Skeletal muscle satellite cell (primary cell): ENCODE measurements around the gene OBSL1.

Source experiments
- H3K27me3 ChIP-seq: 2 replicates; pipeline ENCODE4 v1.7.0; 2013; ENCODE audit warnings: low read length; ENCODE audit not compliant: control insufficient read depth, insufficient read depth
- H3K36me3 ChIP-seq: 2 replicates; pipeline ENCODE4 v1.7.0; 2013; ENCODE audit warnings: mild to moderate bottlenecking, control low read depth, low read length; ENCODE audit not compliant: insufficient read depth
- H3K4me1 ChIP-seq: 2 replicates; pipeline ENCODE4 v1.7.0; 2013; ENCODE audit warnings: low read length; ENCODE audit not compliant: control insufficient read depth, insufficient read depth
- H3K4me2 ChIP-seq: 2 replicates; pipeline ENCODE4 v1.7.0; 2013; ENCODE audit warnings: mild to moderate bottlenecking, low read length
- H3K4me3 ChIP-seq: 2 replicates; pipeline ENCODE4 v1.7.0; 2013; ENCODE audit warnings: low read length
- H3K9ac ChIP-seq: 2 replicates; pipeline ENCODE4 v1.7.0; 2013; ENCODE audit warnings: mild to moderate bottlenecking, low read depth, low read length, moderate library complexity
- H3K9me3 ChIP-seq: replicated peaks from 2 replicates; pipeline ENCODE4 v1.7.0; 2013; ENCODE audit warnings: mild to moderate bottlenecking, control low read depth, low read length

The OBSL1 gene

GRCh38 chr2:219521066-219521880, 50.1 kb downstream of the OBSL1 start:
- H3K9me3 ChIP-seq = no peaks in the 10 kb centered on the region
- peak overlapping the region; percentile 41 for H3K4me3 ChIP-seq
- H3K36me3 ChIP-seq = no peaks in the 10 kb centered on the region
- peak overlapping the region; percentile 76 for H3K4me2 ChIP-seq
- H3K27me3 ChIP-seq = peaks cover 39% of the 10 kb centered on the region
- H3K4me1 ChIP-seq = peaks cover 19% of the 10 kb centered on the region
- H3K9ac ChIP-seq = no peak overlapping the region

DNA sequence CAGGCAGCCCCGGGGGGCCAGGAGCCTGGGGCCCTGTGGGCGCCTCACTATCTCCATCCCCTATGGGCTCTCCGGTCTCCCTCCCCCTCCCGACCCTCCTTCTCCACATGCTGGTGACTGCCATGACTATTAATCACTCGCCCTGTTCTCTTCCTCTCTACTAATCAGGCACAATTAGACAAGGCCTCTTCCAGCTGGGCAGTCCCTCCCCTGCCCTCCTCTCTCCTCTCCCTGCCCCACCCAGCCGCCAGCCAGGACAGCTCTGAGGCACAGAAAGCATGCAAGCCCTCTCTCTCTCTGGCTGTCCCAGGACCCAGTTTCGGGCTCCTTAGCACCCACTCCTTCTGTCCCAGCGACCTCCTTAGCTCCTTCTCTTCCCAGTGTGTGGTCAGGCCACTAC, 51.3 kb downstream of the OBSL1 start:
- H3K27me3 ChIP-seq = peaks cover 42% of the 10 kb centered on the region
- H3K4me1 ChIP-seq = peaks cover 19% of the 10 kb centered on the region
- no peaks in the 10 kb centered on the region for H3K36me3 ChIP-seq

DNA sequence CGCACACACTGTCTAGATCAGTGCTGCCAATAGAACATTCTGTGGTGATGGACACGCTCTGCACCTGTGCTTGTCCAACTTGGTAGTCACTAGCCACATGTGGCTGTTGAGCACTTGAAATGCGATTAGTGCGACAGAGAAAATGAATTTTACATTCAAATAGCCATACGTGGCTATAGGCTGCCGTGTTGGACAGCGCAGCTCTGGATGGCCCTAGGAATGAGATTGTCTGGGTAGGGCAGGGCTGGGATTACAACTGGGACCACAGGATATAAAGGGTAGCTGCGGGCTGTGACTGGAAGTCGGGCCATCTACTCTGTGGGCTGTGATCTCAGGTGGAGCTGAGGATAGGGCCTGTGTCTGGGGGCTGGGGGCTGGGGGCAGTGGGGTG, 51.8 kb downstream of the OBSL1 start:
- no peak overlapping the region for H3K9ac ChIP-seq
- H3K4me3 ChIP-seq = no peak overlapping the region
- no peak overlapping the region for H3K4me2 ChIP-seq
- no peaks in the 10 kb centered on the region for H3K36me3 ChIP-seq
- H3K27me3 ChIP-seq = peaks cover 45% of the 10 kb centered on the region
- no peaks in the 10 kb centered on the region for H3K9me3 ChIP-seq
- peaks cover 20% of the 10 kb centered on the region for H3K4me1 ChIP-seq

More for the DNA sequence above, 51.3 kb downstream of the OBSL1 start:
- Histone ChIP-seq H3K4me2 (no peak overlapping the region), H3K9me3 (no peaks in the 10 kb centered on the region), H3K9ac (no peak overlapping the region), H3K4me3 (no peak overlapping the region)

DNA sequence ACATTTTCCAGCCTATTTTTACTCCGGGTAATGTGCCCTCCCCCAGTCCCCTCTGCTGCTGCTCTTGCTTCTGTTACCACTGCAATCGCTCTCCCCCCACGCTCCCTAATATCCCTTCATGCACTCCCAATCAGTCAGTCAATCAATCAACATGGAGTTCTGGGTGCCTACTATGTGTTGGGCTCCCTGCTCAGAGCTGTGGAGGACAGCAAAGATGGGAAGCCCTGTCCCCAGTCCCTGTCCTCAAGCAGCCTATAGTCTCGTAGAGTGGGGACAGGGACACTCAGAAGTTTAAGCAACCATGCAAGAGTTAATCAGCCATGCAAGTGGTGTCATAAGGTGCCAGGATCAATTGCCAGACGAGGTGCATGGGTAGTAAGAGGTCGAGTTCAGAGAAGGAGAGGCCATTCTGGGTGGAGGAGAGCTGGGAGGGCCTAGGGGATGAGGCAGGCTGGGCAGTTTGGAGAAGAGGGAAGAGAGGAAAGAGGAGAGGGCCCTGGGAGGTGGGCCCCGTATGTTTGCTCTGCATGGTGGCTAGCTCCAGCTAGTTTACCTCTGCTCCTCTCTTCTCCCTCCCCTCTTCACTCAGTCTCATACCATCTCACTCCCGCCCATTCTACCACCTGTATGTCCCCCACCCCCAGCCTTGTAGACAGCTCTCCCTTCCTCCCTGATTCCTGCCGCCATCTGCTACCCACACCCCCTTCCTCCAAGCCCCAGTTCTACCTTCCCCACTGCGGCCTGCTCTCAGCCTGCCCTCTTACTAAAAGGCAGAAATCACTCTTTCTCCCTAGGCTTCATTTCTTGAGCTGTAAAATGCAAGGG, 53.2 kb downstream of the OBSL1 start:
- peaks cover 29% of the 10 kb centered on the region for H3K4me1 ChIP-seq
- H3K9me3 ChIP-seq = no peaks in the 10 kb centered on the region
- no peak overlapping the region for H3K4me3 ChIP-seq
- H3K9ac ChIP-seq = no peak overlapping the region
- peaks cover 47% of the 10 kb centered on the region for H3K27me3 ChIP-seq
- no peaks in the 10 kb centered on the region for H3K36me3 ChIP-seq
- H3K4me2 ChIP-seq = no peak overlapping the region

GRCh38 chr2:219516888-219517287, 54.5 kb downstream of the OBSL1 start:
- Histone ChIP-seq H3K36me3 (no peaks in the 10 kb centered on the region), H3K9me3 (no peaks in the 10 kb centered on the region), H3K4me1 (peaks cover 32% of the 10 kb centered on the region), H3K9ac (no peak overlapping the region), H3K4me3 (no peak overlapping the region), H3K4me2 (no peak overlapping the region), H3K27me3 (peaks cover 60% of the 10 kb centered on the region)

DNA sequence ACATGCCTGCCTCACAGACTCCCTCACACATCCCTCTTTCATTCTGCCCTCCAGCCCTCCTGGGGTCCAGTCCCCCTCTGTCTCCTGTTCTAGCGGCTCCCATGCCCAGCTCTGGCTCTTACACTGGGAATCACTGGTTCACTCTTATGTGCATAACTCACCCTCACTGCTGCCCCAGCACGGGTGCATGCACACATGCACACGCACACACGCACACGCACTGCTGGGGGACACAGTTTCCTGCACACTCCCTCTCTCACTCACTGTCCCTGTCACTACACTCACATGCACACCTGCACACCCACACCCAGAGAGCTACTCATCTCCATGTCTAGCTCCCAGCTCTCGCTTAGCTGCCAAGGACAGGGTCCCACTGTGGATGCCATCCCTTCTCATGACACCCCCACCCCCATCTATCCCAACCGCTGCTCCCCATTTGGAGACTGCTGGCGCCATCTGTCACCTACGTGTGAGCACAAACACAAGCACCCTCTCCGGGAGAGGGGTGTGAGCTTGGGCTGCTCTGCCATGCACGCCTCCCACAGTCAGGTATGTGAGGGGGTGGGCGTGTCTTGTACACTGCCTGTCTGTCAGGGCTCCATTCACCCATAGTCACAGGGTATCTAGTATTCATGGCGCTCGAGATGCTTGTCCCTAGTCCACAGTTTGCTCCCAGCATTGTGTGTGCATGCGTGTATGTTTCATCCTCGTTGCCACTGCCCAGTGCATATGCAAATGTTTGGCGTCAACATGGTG, 55.3 kb downstream of the OBSL1 start:
- Histone ChIP-seq H3K4me1 (peaks cover 26% of the 10 kb centered on the region), H3K27me3 (peaks cover 62% of the 10 kb centered on the region), H3K9me3 (no peaks in the 10 kb centered on the region)

GRCh38 chr2:219514836-219515235, 56.5 kb downstream of the OBSL1 start:
- Histone ChIP-seq H3K27me3 (peaks cover 62% of the 10 kb centered on the region), H3K4me2 (no peak overlapping the region), H3K4me1 (peaks cover 31% of the 10 kb centered on the region), H3K9ac (no peak overlapping the region), H3K4me3 (no peak overlapping the region), H3K9me3 (no peaks in the 10 kb centered on the region), H3K36me3 (no peaks in the 10 kb centered on the region)

More for the DNA sequence above, 55.3 kb downstream of the OBSL1 start:
- H3K4me3 ChIP-seq = no peak overlapping the region
- H3K36me3 ChIP-seq = no peaks in the 10 kb centered on the region
- no peak overlapping the region for H3K9ac ChIP-seq
- H3K4me2 ChIP-seq = no peak overlapping the region

DNA sequence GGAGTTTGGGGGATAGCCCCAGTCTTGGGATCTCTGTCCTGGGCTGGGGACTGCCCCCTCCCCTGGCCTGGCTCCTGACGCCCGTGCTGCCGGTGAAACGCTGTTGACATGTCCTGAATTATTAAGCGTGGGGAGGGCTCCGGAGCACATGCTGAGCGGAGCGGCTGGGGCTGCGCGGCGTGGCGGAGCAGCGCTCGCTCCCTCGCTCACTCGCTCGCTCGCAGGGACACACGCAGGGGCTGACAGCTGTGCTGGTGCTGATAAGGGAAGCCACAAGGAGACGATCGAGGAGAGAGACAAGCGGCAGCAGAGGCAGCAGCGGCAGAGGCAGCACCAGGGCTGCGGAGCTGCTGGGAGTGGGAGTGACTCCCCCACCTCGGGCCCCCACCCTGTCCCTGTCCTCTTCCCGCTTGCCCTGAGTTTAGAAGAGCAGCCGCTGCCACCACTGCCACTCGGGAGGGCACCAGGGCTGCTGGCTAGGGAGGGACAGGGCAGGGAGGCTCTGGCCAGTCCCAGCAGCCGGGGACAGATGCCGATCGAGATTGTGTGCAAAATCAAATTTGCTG, 57.1 kb downstream of the OBSL1 start, which contains the start of gene ASIC4:
Gene ASIC4, plus strand, starts transcription at position 287 of the 566 bp plus-strand sequence. Its CDS starts 243 bp downstream, at position 530.
- Histone ChIP-seq H3K36me3 (no peaks in the 10 kb centered on the region), H3K4me1 (peaks cover 36% of the 10 kb centered on the region), H3K4me2 (peak within 1 kb of the TSS; percentile 50), H3K27me3 (peaks cover 62% of the 10 kb centered on the region), H3K4me3 (no peak within 1 kb of the TSS), H3K9ac (no peak within 1 kb of the TSS), H3K9me3 (no peaks in the 10 kb centered on the region)

- peak overlapping the region; percentile 50 for H3K4me2 ChIP-seq
- peaks cover 62% of the 10 kb centered on the region for H3K27me3 ChIP-seq
- peaks cover 36% of the 10 kb centered on the region for H3K4me1 ChIP-seq
- no peak overlapping the region for H3K4me3 ChIP-seq
- H3K9ac ChIP-seq = no peak overlapping the region
- no peaks in the 10 kb centered on the region for H3K9me3 ChIP-seq
- H3K36me3 ChIP-seq = no peaks in the 10 kb centered on the region
These were observed 57.6 kb downstream of the OBSL1 start for GRCh38 chr2:219513787-219514186.

DNA sequence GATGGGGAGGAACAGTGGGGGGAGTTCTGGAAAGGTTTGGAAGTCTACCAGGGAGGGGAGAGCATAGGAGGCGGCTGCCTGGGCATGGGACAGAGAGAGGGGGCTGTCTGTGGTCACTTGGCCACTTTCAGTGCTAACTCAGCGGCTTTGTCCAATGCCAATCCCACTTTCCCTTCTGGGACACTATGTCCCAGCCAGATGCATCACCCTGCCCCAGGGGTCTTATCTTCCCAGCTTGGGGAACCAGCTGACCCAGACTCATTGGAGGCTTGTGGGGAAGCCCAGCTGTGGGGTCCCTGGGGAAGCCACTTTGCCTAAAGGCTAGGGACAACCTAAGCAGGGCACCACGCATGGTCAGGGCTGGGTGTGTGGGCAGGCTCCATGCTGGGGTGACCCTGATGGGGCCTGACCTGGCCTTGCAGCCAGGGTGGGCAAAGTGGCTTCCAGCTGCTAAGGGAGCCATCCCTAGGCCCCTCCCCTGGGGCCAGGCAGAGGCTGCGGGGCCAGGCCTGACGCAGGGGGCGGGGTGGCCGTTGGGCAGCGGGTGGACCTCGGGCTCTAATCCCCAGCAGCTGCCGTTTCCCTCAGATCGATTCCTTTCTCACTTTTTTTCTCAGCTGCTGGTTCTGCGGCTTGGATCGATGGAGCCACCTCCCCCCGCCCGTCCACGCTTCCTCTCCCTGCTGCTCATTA, 58.7 kb downstream of the OBSL1 start:
- no peak overlapping the region for H3K4me3 ChIP-seq

More for the DNA sequence above, 58.7 kb downstream of the OBSL1 start:
- Histone ChIP-seq H3K9ac (no peak overlapping the region), H3K36me3 (no peaks in the 10 kb centered on the region), H3K27me3 (peaks cover 57% of the 10 kb centered on the region), H3K4me2 (peak overlapping the region; percentile 33), H3K9me3 (no peaks in the 10 kb centered on the region), H3K4me1 (peaks cover 36% of the 10 kb centered on the region)
